Stimulated activated CD4-positive, alpha-beta T cell treated with anti-CD3 and anti-CD28 coated beads, Interleukin-2, amount 100 ng/mL, for 24 hours (primary cell): ENCODE measurements around the gene RTTN.
"Not testable (repeated sequence)": the region's sequence is repeated elsewhere in the genome, so short reads cannot be mapped to it uniquely, and the experiment has no call there.

Experiments used
- DNase-seq, 2 donors: peaks; one replicate each; pipeline ENCODE4 v3.0.0-alpha.2; 2020

The RTTN gene

GRCh38 chr18:70149156-70149555 is 56.3 kb downstream of the RTTN start:
- no peak for DNase-seq

DNA sequence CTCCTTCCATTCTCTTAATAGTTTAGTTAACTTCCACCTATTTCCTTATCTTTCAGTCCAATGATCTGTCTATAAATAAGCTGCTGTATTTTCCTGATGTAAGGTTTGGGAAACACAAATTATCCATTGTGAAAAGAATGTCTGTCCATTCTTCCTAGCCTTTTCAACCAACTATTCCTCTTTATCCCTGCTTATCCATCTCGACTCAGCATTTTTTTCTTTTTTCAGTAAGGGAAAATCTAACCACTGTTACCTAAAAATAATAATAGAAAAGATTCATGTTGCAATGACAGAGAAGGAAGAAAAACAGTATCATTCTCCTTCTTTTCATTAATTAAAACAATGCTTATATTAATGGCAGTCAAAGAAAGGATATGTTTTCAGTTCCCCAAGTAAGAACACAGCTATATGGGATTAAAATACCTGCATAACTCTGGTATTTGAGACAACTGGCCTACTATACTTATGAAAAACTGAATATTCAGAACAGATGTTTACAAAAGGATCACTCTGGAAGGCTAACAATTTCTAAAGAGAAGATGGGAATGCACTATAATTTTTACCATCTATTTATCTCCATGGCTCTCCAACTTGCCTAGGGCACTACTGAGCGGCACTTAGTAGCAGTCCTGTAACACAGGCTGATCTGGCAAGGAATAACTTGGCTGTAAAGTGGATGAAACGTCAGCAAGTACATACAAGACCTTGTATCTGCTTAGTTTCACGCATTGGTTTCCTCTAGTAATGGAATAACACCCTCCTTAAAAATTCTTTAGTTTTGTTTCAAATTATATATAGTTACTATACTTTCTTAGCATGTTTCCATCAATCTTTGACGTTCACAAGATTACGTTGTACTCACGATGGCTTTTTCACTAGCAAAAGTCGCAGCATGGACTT is 57.2 kb downstream of the RTTN start:
- no peak for DNase-seq

- DNase-seq: no peak
Measured at GRCh38 chr18:70146174-70146573, 59.3 kb downstream of the RTTN start.

DNA sequence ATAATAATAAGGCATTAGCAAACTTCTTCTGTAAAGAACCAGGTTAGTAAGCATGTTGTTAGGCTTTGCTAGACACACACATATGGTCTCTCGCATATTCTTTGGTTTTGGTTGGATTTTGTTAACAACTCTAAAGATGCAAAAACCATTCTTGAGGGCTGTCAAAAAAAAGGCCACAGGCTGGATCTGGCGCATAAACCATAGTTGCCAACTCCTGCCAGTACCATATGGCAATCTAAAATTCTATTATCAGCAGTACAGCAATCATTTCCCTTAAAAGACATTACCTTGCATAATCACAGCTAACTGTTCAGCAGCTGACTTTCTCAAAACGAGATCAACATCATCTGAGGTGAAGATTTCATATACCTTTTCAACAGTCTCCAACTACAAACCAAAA is 63.5 kb downstream of the RTTN start:
- DNase-seq: no peak

GRCh38 chr18:70139138-70139537 is 66.3 kb downstream of the RTTN start:
- DNase-seq: no peak

GRCh38 chr18:70135604-70136003 is 69.9 kb downstream of the RTTN start:
- DNase-seq: no peak

DNA sequence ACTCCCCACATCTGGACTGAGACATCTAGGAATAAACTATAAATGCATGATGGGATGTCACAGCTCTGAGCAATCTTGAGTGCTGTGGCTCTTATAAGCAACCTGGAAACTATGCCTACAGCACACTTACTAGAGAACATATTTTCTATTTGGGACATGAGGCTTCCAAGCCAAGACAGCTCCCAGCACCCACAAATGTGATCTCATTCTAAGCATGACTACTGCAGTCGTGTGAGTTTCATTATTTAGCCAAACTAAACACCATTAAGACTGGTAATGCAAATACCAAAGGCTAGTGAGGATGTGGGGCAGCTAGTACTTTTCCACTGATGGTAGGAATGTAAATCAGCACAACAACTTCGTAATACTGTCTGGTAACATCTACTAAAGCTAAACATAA is 72.5 kb downstream of the RTTN start:
- DNase-seq: no peak

DNA sequence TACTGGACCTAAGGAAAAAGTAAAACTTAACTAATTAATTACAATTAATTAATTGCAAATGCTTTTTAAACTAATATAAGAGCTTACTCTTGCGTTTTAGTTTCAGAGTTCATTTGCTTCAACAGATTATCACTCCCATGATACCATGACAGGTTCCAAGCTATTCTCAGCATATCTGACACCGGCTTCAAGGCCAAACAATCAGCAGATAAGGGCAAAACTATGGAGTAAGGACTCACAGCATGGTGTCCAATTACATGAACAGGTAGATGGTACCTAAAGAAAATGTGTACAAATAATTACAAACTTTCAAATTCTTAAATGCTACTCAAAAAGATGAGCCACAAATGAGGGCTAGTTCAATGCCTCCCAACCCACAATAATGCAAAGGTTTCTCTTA is 77.2 kb downstream of the RTTN start:
- no peak for DNase-seq

- DNase-seq: no peak
Measured at GRCh38 chr18:70127359-70127758, 78.1 kb downstream of the RTTN start.

DNA sequence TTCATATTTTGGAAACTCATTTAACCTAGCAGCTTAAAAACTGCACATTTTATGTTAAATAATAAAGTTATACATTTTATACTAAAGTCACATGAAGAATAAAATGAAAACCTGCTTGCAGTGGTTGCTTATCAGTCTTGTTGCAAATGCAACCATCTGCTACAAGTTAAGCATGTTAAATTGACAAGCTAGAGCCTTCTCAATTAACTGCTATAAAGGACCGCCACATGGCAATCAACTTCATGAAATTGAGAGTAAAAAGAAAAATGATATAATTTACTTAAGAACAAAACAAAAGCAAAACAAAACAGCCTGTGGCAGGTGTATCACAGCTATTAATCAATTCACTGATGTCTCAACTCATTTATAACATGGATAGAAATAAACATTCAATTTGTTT is 78.7 kb downstream of the RTTN start:
- no peak for DNase-seq

- DNase-seq: no peak
Measured at GRCh38 chr18:70124139-70124538, 81.3 kb downstream of the RTTN start.

DNA sequence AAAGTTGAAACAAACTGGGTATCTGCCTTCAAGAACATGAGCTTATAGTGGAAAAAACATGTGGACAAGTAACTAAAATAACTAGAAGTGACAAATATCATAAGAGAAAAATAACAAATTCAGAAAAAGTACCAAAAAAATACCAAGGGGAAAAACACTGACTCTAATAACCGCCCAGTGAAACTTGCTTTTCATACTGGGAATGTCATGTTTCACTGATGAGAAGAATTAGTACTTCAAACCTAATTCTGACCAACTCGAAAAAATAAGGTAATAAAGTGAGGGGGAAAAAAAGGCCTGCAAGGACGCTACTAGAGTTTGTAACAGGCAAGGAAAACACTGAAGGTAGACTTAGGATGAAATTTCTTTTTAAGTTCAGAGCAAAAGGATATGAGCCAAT is 83.6 kb downstream of the RTTN start:
- no peak for DNase-seq

- DNase-seq: no peak
Measured at GRCh38 chr18:70116949-70117348, 88.5 kb downstream of the RTTN start.

DNA sequence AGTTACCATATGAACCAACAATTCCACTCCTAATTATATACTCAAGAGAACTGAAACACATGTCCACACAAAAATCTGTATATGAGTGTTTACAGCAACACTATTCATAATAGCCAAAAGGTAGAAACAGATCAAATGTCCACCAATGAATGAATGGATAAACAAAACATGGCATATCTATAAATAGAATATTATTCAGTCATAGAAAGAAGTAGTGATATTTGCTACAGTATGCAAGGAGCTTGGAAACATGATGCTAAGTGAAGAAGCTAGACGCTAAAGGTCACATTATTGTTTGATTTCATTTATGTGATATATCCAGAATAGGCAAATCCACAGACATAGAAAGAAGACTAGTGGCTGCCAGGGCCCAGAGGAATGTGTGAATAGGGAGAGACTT is 92.0 kb downstream of the RTTN start:
- no peak for DNase-seq

GRCh38 chr18:70110678-70111077 is 94.8 kb downstream of the RTTN start:
- DNase-seq: no peak

- no peak for DNase-seq
Measured at GRCh38 chr18:70107091-70107490, 98.4 kb downstream of the RTTN start.

- not testable (repeated sequence) for DNase-seq
Measured at GRCh38 chr18:70102854-70103253, 102.6 kb downstream of the RTTN start.

DNA sequence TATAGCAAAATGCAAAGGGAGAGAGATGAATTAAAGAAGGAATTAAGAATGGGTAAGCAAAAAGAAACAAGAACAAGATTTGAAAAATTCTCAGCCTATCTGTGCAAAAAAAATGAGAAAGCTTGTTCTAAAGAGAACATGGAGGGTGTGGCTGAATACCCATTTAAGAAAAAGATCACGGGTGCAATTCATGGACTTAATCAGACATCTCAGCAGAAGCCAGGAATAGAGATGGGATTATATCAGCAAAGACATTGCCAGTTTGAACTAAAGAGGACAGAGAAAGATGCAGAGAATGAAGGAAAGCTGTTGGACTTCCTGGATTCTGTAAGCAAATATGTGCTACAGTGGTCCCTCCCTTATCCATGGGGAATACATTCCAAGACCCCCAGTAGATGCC is 115.6 kb downstream of the RTTN start:
- no peak for DNase-seq

GRCh38 chr18:70086085-70086484 is 119.4 kb downstream of the RTTN start:
- no peak for DNase-seq

GRCh38 chr18:70085641-70086040 is 119.8 kb downstream of the RTTN start:
- DNase-seq: no peak

- no peak for DNase-seq
Measured at GRCh38 chr18:70082430-70082829, 123.1 kb downstream of the RTTN start.

- no peak for DNase-seq
Measured at GRCh38 chr18:70078106-70078505, 127.4 kb downstream of the RTTN start.

DNA sequence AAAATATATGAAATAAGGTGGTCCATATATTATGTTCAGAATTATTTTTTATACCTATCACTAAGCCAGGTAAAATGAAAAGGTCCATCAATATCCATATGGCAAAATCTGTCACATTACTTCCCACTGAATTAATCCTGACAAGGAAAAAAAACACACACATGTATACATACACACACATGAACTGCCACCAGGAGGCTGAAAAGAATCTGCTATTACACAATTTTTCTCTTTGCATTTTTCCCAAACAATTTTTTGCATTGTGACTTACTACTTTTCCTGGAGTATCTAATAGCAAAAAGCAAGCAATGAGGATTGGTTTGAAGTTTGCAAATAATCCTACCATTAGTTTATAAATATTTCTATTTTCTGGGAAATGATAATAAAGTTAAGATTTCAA is 129.6 kb downstream of the RTTN start:
- DNase-seq: no peak

DNA sequence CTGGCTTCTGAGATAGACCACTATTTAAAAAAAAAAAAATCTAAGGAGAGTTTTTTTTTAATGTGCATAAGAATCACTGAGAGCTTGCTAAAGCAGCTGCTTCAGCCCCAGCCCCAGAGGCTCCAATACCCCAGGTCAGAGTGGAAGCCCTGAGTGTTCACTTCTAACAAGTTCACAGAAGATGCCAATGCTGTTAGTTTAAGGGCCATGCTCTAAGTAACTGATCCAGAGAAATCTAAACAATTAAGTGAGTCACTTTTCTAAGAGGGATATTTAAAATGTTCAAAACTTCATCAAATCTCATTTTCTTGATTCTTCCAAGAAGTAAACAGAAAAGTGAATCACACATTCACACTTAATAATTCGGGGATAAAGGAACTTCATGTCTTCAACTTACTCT is 131.4 kb downstream of the RTTN start:
- DNase-seq: no peak

- DNase-seq: no peak
Measured at GRCh38 chr18:70073432-70073831, 132.1 kb downstream of the RTTN start.
